Effector CD8-positive, alpha-beta T cell (primary cell): ENCODE data around the gene LAGE3.
A peak's percentile ranks its signal among the peaks of the same experiment; 100 is the strongest.
"Not testable (repeated sequence)": the region's sequence is repeated elsewhere in the genome, so short reads cannot be mapped to it uniquely, and the experiment has no call there.

Source experiments
- DNase-seq: peaks from one replicate; lab custom pipeline; 2025; lab: John Stamatoyannopoulos, UW

The LAGE3 gene

DNA sequence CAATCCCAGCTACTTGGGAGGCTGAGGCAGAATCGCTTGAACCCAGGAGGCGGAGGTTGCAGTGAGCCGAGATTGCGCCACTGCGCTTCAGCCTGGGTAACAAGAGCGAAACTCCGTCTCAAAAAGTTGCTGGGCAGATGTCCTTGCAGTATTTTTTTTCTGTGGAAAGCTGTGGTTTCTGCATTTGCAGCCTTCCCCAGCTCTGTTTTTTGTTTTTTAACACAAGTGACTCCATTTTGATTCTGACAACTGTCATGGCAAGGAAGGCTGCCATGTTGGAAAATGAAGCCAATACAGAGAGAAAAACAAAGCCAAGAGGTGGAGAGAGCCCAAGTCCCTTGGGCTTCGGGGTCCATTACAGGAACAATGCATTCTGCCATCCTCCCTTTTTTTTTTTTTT, 23.0 kb upstream of the LAGE3 start:
- no peak for DNase-seq

DNA sequence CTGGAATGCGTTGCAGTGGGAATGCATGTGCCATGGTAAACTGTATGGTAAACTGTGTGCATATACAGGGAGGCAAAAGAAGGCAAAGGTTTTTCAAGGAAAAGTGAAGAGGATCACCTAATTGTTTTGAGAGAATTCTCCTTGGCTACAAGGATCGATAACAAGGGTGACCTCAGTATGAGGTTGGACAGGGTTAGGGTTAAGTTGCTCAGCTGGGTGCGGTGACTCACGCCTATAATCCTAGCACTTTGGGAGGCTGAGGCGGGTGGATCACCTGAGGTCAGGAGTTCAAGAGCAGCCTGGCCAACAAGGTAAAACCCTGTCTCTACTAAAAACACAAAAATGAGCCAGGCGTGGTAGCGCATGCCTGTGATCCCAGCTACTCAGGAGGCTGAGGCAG, 22.3 kb upstream of the LAGE3 start:
- not testable (repeated sequence) for DNase-seq

DNA sequence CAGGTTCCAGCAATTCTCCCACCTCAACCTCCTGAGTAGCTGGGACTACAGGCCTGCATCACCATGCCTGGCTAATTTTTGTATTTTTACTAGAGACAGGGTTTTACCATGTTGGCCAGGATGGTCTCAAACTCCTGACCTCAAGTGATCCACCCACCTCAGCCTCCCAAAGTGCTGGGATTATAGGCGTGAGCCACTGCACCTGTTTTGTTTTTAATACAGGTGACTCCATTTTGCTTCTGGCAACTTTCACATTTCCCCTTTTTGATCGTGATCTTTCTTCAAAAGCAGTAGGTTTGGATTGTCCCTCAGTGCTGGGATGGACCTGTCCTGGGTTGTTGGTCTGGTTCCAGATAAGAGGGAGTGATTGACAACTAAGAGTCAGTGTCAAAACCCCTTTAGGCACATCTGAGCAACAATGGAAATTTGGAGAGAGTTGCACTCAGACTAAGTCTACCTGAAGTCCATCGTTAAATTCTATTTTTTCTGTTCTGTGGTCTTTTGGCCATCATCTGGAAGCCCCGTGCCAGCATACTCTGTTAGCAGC, 17.6 kb upstream of the LAGE3 start:
- DNase-seq = not testable (repeated sequence)

DNA sequence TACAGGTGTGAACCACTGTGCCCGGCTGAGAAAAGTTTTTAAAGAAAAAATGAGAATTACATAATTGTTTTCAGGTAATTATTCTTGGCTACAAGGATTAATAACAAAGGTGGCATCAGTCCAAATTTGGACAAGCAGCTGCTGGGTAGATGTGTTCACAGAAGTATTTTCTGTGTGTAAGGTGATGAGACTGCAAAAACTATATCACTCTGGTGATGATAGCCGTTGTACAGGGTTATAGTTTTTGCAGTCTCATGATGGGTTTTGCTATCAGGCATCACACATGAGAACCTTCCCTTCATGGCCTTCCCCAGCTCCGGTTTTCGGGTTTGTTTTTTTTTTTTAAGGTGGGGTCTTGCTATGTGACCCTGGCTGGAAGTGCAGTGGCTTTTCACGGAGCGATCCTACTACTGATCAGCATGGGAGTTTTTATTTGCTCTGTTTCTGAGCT, 16.4 kb upstream of the LAGE3 start:
- no peak for DNase-seq

DNA sequence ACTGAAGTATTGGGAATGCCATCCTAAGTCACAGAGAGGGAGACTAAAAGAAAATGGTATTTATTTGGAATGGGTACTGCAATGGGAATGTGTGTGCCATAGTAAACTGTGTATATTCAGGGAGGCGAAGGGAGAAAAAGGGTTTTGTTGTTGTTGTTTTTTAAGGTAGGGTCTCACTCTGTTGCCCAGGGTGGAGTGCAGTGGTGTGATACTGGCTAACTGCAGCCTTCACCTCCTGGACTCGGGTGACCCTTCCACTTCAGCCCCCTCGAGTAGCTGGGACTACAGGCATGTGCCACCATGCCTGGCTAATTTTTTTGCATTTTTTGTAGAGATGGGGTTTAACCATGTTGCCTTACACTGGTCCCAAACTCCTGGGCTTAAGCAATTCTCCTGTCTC, 15.6 kb upstream of the LAGE3 start:
- DNase-seq = no peak

DNA sequence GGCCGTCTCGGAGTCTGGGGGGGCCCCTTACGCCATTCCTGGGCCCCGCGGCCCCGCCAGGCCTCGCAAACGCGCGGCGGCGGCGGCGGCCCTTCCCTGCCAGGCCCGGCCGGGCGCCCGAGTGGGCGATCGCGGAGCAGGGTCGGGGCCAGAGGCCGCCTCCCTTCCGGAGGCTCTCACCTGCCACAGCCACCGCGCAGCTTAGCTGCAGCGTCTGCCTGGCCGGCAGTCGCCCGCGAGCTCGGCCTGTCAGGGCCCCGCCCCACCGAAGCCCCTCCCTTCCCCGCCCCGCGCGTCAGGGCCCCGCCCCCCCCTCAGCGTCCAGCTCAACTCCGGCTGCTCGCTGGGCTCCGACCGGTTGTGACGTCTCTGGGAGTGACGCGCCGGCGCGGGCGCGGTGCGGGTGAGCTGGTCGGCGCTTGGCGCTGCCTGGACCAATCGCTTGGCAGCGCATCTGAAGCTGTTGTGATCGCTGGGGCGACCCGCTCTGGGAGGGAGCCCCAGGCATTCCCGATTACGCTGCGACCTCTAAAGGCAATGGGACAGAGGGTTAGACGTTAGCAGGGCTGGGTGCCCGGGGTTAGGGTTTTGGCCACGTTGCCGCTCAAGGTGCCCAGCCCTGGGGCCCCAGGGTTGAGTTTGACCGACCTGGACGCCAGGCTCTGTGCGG, 11.5 kb upstream of the LAGE3 start, which contains the start of gene SLC10A3:
Gene SLC10A3, minus strand, starts transcription at position 216 of the 670 bp plus-strand sequence. CDS start 1,689 bp downstream, outside the sequence.
- peak; percentile 84 for DNase-seq

DNA sequence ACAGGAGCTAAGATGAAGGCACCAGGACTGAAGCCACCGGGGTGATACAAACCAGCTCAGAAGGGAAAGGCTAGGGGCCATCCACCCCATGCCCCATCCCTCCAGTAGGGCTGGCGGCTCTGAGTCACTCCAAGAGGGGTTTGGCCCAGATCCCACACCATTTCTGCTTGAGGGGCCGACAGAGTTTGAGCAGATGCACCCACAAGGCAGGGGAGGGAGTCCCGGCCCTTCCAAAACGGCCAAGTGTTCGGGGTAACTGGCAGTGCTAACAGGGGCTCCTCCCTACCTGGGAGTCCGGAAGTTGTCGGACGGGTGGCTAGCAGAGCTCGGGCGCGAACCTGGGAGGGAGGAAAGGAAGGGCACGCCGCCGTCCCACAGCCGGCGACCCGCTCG, 10.9 kb upstream of the LAGE3 start:
- DNase-seq = no peak

DNA sequence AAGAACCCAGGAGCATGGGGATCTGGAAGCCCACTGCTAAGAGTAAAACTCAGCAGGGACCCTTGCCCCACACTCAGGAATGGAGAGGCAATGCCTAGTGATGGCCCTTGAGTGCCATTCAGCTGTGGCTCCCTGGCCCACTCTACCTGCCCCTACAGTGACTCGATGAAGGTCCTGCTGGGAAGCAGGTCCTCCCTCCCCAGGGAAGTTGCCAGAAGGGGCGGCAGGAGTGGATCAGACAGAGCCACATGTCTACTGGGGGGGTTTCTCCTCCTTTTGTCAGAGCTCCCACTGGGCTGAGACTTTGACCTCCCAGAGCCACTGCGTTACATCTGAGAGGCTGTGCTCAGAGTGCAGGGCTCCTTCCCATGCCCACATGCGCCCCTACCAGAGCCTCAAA, 10.1 kb upstream of the LAGE3 start:
- DNase-seq = no peak

DNA sequence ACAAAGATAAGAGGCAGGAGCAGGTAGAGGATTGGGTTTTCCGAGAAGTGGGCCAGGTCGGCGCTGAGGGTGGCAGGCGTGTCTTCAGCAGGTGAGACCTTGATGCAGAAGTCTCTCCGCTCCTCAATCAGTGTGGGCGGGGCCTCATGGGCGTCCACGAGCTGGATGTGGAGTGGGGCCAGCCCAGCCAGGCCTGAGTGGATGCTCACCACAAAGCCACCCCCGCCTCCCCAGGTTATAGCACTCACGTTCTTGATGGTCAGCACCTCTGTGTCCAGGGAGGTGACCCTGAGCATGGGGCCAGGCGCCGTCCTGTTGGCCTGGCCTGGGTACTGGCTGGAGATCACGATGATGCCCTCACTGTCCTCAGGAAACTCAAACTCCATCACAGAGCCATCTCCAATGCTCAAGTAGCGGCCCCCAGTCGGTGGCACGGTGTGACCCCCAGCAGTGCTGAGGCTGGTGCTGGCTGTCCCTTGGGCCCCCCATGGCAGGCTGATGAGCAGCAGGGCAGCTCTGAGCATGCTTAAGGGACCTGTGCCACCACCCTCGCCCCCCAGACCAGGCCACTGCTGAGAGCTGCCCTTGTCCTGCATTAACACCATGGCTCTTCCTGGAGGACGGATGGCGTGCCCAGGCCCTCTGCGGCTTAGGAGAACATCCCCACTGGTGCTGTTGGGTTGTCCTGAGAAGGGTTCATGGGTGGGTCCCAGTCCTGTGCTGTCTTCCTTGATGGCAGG, 9.4 kb upstream of the LAGE3 start:
- DNase-seq = no peak

DNA sequence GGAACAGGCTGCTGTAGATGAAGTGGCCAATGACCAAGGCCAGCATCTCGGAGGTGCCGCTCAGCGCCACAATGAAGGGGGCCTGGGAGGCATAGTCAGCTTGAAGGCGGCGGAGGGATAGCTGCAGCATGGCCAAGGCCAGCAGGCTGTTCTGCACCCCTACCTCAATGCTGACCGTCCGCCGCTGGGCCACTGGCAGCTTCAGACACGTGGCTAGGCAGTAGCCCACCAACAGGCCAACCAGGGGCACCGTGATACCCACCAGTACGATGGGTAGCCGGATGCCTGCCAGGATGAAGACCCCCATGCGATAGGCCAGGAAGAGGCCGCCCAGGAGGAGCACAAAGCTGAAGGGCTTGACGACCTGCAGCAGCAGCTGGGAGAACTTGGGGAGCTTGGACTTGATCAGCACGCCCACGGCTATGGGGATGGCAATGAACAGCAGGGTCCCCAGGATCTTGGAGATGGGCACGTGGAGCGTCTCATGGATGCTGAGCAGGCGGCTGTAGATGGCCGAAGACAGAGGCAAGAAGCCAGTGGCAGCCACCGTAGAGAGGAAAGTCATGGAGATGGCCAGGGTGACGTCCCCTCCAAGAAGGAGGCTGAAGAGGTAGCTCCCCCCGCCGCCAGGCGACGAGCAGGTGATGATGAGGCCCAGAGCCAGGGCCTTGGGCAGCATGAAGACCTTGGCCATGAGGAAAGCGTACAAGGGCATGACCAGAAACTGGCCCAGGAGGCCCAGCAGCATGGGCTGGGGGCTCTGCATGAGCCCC, 8.6 kb upstream of the LAGE3 start:
- no peak for DNase-seq

DNA sequence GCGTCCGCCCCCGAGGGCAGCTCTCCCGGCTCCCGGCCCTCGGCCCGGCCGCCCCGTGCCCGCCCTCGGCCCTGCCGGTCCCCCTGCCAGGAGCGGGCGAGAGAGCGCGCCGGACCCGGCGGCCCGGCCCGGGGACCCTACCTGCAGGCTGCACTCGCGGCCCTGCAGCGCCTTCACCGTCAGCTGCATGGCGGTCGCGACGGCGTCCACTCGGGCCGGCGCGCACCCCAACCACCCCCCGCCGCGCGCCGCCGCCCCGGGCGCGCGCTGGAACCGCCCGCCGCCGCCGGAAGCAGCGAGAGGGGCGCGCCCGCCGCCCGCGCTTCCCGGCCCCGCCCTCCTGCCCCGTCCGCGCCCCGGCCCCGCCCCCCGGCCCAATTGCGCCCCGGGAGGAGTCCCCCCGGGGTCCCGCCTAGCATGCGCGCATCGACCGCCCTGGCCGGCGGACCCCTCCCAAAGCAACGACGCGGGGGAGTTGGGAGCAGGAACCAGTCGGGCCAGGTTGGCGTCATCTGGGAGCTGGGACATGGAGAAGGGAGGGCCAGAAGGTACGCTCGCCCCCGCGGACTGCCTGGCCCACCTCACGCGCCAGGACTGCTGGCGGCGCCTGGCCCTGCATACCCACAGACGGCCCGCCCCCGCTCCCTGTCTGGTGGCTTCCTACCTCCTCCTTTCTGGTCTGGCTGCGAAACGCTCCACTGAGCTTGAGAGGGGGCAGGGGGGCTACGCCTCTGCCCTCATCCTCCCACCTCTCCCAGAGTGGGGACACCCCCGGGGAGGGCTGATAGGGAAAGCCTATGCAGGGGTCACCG, 7.5 kb upstream of the LAGE3 start, which contains the start of gene UBL4A:
Gene UBL4A, minus strand, starts transcription at position 220 of the 812 bp plus-strand sequence. Its CDS starts 31 bp downstream, at position 189.
- peak; percentile 24 for DNase-seq

DNA sequence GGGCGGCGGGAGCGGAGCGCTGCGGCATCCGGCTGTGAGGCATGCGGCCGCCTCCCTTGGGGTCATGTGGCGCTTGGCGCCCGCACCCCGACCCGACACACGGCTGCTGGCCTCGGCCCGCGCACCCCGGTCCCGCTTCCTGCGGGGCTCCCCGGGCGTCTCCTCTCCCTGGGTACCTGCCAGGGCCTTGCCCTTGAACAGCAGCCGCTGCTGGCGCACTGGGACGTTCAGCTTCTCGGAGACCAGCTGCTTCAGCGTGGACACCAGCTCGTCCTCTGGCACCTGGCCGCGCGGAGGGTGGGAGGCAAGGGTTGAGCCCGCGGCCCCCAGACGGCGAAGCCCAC, 6.9 kb upstream of the LAGE3 start:
- DNase-seq = no peak

DNA sequence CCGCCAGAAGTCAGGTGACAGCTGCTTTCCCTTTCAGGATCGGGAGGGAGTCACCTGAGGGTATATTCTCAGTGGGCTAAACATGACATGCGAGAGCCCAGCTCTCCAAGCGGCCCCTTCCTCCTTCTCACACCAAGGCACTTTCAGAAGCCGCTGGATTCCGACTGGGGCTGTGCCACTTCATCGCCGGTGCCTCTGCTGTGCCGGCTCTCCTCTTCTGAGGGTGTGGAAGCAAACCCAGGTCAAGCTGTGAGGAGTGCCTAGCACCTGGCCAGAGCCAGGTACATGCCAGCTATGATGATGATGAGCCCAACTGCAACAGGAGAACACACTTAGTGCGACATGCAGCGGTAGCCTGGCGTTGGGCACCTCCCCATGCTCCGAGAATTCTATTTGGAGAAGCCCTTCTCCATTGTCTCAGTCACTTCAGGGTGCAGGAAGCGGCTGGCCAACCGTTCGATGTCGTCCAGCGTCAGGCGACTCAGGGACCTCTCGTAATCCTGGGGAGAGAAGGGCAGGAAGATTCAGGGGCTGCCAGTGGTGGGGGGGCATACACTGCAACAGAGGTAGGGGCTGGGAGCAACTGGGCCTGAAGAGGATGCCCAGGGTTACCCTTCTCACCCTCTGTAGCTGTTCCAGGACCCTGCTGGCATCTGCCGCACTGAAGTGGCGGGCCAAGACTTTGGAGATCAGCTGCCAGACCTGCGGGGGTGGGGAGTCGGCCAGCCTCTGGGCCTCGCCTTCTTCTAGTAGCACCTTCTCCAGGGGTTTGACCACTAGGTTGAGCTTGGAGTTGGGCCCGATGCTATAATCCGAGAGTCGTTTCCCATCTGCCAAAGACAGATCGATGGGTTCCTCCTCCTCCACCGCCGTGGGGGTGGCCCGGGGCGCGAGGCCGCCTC, 6.3 kb upstream of the LAGE3 start:
- no peak for DNase-seq

DNA sequence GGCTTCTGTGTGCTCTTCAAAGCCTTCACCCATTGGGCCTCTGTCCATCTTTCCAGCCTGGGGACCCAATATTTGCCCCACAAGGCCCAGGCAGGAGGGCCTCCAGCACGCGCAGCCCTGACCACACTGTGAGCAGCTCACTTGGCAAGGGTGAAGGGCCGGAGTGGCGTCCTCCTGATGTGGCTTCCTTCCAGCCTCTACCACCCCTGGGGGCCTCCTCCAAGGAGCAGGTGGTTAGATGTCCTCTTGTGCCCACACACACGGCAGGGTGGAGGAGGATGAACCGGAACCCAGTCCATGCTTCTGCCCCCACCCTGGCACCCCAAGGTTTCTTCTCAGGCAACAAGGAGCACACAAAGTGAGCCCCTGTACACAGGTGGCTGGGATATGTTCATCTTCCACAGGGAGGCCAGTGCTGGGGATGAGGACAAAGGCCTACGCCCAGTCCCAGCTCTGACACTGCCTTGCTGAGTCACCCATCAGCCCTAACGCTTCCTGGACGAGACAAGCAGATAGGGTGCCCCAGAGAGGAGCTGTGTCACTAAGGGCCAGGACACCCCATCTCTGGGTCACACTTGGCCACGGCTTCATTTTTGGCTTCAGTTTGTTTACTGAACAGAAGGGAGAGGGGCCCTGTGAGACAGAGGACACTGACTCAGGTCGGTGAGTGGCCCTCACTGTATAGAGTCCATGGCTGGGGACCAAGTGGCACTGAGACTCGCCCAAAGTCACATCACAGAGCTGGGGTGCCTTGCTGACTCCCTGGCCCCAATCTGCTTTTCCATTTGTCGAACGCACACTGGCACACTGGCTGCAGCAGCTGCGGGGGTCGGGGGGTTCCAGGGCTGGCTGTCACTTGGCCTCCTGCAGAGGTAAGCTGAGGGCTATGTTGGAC, 5.4 kb upstream of the LAGE3 start:
- DNase-seq = no peak

DNA sequence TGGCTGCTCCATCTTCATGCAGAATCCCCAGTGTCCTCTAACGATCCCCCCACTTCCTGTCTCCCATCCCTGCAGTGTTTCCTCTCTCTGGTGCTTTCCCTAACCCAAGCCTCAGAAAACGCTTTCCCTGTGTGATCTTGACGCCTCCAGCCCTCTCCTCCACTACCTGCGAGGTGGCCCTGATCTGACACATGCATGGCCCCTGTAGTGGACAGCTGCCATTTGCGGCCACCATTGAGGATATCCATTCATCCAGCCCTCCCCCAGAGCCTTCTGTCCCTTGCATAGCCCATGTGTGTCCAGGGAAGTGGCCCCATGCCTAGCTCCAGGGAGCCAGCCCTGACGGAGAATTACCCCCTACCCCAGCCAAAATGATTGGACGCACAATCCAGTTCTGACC, 4.2 kb upstream of the LAGE3 start:
- DNase-seq = no peak

DNA sequence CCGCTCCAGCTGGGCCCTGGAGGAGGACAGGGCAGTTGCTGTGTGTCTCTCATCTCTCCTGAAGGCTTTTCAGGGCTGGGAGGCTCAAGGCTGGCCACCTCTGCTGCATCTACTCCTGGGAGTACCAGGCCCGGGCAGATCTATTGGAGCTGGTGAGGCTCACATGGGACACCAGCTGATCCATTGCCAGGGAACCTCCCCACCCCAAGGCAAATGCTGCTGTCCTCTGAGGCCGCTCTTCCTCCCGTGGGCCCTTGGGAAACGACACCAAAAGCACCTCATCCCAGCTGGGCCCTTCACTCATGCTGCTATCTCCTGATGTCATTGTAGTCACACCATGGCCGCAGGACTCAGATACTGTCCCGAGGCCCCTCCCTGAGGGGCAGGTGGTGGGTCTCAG, 3.7 kb upstream of the LAGE3 start:
- DNase-seq = no peak

DNA sequence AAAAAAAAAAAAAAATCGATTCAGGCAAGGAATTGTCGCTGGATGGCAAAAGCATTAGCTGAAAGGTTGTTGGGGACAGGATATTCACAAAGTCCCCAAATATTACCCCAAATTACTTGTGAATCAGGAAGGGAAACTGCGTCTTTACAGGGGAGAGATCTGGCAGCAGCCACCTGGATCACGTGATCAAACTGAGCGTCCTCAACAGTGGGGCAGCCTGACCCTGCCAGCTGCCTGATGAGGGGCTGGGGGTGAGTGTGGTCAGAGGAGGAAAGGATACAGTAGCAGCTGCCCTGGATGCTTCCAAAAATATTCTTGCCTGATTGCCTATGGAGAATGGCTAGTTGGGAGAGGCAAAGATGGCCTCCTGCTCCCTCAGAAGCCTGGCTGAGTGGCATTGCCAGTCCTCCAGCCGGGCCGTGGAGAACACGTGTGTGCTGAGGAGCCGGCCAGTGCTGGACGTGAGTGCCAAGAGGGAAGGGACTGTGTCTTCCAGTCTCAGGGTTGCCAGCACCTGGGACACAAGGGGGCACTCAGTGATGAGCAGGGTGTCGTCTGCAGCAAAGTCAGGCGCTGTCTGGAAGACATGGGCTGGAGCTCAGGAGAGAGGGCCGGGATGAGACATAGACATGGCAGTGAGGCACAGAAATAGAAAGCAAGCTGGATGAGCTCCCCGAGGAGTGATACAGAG, 3.0 kb upstream of the LAGE3 start:
- no peak for DNase-seq

DNA sequence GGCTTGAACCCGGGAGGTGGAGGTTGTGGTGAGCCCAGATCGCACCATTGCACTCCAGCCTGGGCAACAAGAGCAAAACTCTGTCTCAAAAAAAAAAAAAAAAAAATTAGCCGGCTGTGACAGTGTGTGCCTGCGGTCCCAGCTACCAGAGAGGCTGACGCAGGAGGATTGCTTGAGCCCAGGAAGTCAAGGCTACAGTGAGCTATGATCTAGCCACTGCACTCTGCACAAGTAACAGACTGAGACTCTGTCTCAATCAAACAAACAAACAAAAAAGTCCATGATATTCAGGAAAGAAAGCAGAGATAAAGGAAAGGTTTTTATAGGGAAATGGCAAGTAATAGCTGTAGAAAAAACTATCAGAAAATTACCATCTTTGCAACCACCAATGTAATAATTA, 2.1 kb upstream of the LAGE3 start:
- no peak for DNase-seq
